Endothelial cell of umbilical vein (primary cell): ENCODE results near the gene LOXL1. TPM values are rescaled to one million over a fixed set of nuclear protein-coding genes. Genes with fewer than 3 reads are reported as not detected.

ENCODE experiments used
- BruUV-seq: library from RNA; stranded (reverse); fragments of 400-500 nt; replicated peaks from 2 replicates; lab custom pipeline; 2021; lab: Mats Ljungman, UMichigan
- CTCF ChIA-PET: fragments of 300-600, 350-600 bp; sonication (Branson Sonifier 250); formaldehyde crosslinking; loops from one replicate; lab custom pipeline; 2021; ENCODE audit warnings: antibody characterized with exemption, inconsistent platforms; lab: Charles Lee
- POLR2A ChIA-PET: fragments of 300-600, 350-600 bp; sonication (Branson Sonifier 250); formaldehyde crosslinking; loops from one replicate; lab custom pipeline; 2021; ENCODE audit warnings: antibody characterized with exemption, inconsistent platforms; lab: Charles Lee
- DNase-seq: peaks from one replicate; pipeline ENCODE4 v3.0.0-alpha.2; 2011; ENCODE audit warnings: low read depth, low spot score
- FAIRE-seq: peaks from 2 replicates; lab custom pipeline; 2011; peaks lifted over from hg19 to GRCh38; lab: Jason Lieb, UNC
- H2AFZ ChIP-seq: 2 replicates; pipeline ENCODE4 v1.6.0; 2012; ENCODE audit warnings: low read depth, low read length, control low read depth, inconsistent platforms
- H3K27ac ChIP-seq: 2 replicates; pipeline ENCODE4 v1.5.1; 2011; ENCODE audit warnings: low read depth, mild to moderate bottlenecking, control low read depth, low read length, moderate library complexity; ENCODE audit not compliant: insufficient read depth
- H3K27me3 ChIP-seq, 2 experiments: 2 replicates each; pipeline versions ENCODE4 v1.6.0 to v1.6.1; 2011; ENCODE audit warnings: low read length in 2 of 2, mixed read lengths in 1 of 2; ENCODE audit not compliant: control insufficient read depth in 2 of 2, insufficient read depth in 2 of 2
- H3K36me3 ChIP-seq, 2 experiments: 2 replicates in 1 of 2; 3 replicates in 1 of 2; pipeline ENCODE4 v1.5.1; 2011; ENCODE audit warnings: low read length in 2 of 2, mild to moderate bottlenecking in 1 of 2, moderate library complexity in 1 of 2; ENCODE audit not compliant: control insufficient read depth in 2 of 2, insufficient read depth in 2 of 2; ENCODE audit errors: extremely low read depth in 1 of 2
- H3K4me1 ChIP-seq: 3 replicates; pipeline ENCODE4 v1.5.1; 2011; ENCODE audit warnings: mild to moderate bottlenecking, low read length; ENCODE audit not compliant: control insufficient read depth, insufficient read depth; ENCODE audit errors: extremely low read depth
- H3K4me2 ChIP-seq: 2 replicates; pipeline ENCODE4 v1.6.1; 2011; ENCODE audit warnings: low read length, control low read depth, mixed read lengths; ENCODE audit not compliant: insufficient read depth
- H3K4me3 ChIP-seq, 3 experiments: fragments of 200-600 bp in 1 of 3; sonication (generic), shearing (Covaris generic) in 1 of 3; replicated peaks in 1 of 3; 2 replicates each; pipeline ENCODE4 v1.5.1; 2011 to 2016; ENCODE audit warnings: control low read depth in 3 of 3, low read length in 3 of 3, mild to moderate bottlenecking in 2 of 3, inconsistent platforms in 1 of 3, low read depth in 1 of 3, moderate library complexity in 1 of 3; ENCODE audit not compliant: insufficient read depth in 1 of 3
- H3K79me2 ChIP-seq: 2 replicates; pipeline ENCODE4 v1.6.0; 2012; ENCODE audit warnings: low read length, inconsistent platforms; ENCODE audit not compliant: control insufficient read depth, insufficient read depth
- H3K9ac ChIP-seq: replicated peaks from 2 replicates; pipeline ENCODE3; 2011; ENCODE audit warnings: low read length, control low read depth; ENCODE audit not compliant: insufficient read depth; ENCODE audit errors: extremely low read depth
- H3K9me1 ChIP-seq: replicated peaks from 3 replicates; pipeline ENCODE4 v1.6.0; 2011; ENCODE audit warnings: mild to moderate bottlenecking, low read length; ENCODE audit not compliant: control insufficient read depth, insufficient read depth; ENCODE audit errors: extremely low read depth
- H3K9me3 ChIP-seq: replicated peaks from 2 replicates; pipeline ENCODE4 v1.5.1; 2012; ENCODE audit warnings: low read length, inconsistent platforms; ENCODE audit not compliant: control insufficient read depth, insufficient read depth
- H4K20me1 ChIP-seq: replicated peaks from 2 replicates; pipeline ENCODE3; 2011; ENCODE audit warnings: mild to moderate bottlenecking, low read length; ENCODE audit not compliant: control insufficient read depth, insufficient read depth; ENCODE audit errors: extremely low read depth
- CTCF ChIP-seq, 2 donors: IDR thresholded peaks; 1 replicate in 1 of 2; 2 replicates in 1 of 2; pipeline ENCODE4 v1.5.1; 2011; ENCODE audit warnings: low read length in 2 of 2, mild to moderate bottlenecking in 2 of 2, moderate library complexity in 2 of 2, control low read depth in 1 of 2, inconsistent platforms in 1 of 2, low read depth in 1 of 2; ENCODE audit not compliant: insufficient read depth in 1 of 2; ENCODE audit errors: extremely low read depth in 1 of 2
- EZH2 ChIP-seq: IDR thresholded peaks from 2 replicates; pipeline ENCODE4 v1.6.1; 2012; ENCODE audit warnings: borderline replicate concordance, low read depth, mild to moderate bottlenecking, moderate library complexity, low read length, inconsistent platforms; ENCODE audit not compliant: severe bottlenecking
- FOS ChIP-seq: IDR thresholded peaks from 2 replicates; pipeline ENCODE4 v1.6.1; 2011; ENCODE audit warnings: mild to moderate bottlenecking, low read length, moderate library complexity, borderline replicate concordance; ENCODE audit not compliant: insufficient read depth
- GATA2 ChIP-seq: IDR thresholded peaks from 2 replicates; pipeline ENCODE4 v1.7.0; 2011; ENCODE audit warnings: low read depth, mild to moderate bottlenecking, moderate library complexity, mixed read lengths, low read length; ENCODE audit not compliant: insufficient read length, insufficient read depth
- JUN ChIP-seq: IDR thresholded peaks from 2 replicates; pipeline ENCODE4 v1.6.1; 2011; ENCODE audit warnings: borderline replicate concordance, low read depth; ENCODE audit not compliant: insufficient read length, insufficient read depth
- MAX ChIP-seq: IDR thresholded peaks from 2 replicates; pipeline ENCODE4 v1.6.1; 2011; ENCODE audit not compliant: insufficient read depth, insufficient read length
- MYC ChIP-seq: IDR thresholded peaks from one replicate; pipeline ENCODE4 v1.6.1; 2011; ENCODE audit warnings: mild to moderate bottlenecking, low read depth, low read length
- POLR2A ChIP-seq: IDR thresholded peaks from 2 replicates; pipeline ENCODE4 v1.6.1; 2012; ENCODE audit warnings: low read depth, mild to moderate bottlenecking, control low read depth, low read length
- POLR2AphosphoS5 ChIP-seq: IDR thresholded peaks from 2 replicates; pipeline ENCODE4 v1.6.1; 2012; ENCODE audit warnings: low read depth, mild to moderate bottlenecking, control low read depth, low read length, moderate library complexity; ENCODE audit not compliant: insufficient read depth
- dilution Hi-C: fragments of 300-500 bp; cut with MboI; formaldehyde crosslinking; loops from one replicate; pipeline ENCODE4 v1.15.0; 2019; ENCODE audit warnings: low sequenced_read_pairs; ENCODE audit not compliant: extremely low pct_ligation_motif_present
- intact Hi-C: fragments of 100-400 bp; cut with micrococcal nuclease; formaldehyde crosslinking; loops from one replicate; pipeline ENCODE4 v1.10.0; 2022
- polyA plus RNA-seq, 4 experiments: library from polyadenylated mRNA; depleted of rRNA in 3 of 4; stranded (reverse) in 3 of 4; unstranded in 1 of 4; fragments of >200 nt; gene quantifications; 2 replicates each; pipeline versions ENCODE4 v1.2.1 to v1.2.3, GENCODE V29; 2011 to 2012; ENCODE audit warnings: missing spikeins in 1 of 4
- total RNA-seq: library from RNA; stranded (reverse); gene quantifications from 2 replicates; pipeline ENCODE4 v1.2.3, GENCODE V29; 2021

Gene LOXL1
- total and polyA plus RNA-seq, 2 donors (not counting 3 experiments of a cell fraction or from before 2014, with no cell fraction given): 5.2 to 14.4 TPM

GRCh38 chr15:73923488-73924164 is 2.6 kb upstream of the LOXL1 start:
- Histone ChIP-seq H4K20me1 (no peaks in the 10 kb centered on the region), H3K4me1 (peaks cover 21% of the 10 kb centered on the region), H3K4me3 (no peak overlapping the region), H3K9me1 (no peaks in the 10 kb centered on the region), H3K4me2 (peak overlapping the region; percentile 26), H3K9me3 (no peaks in the 10 kb centered on the region), H3K9ac (no peak overlapping the region), H2AFZ (peak overlapping the region; percentile 57), H3K27me3 (no peaks in the 10 kb centered on the region), H3K79me2 (no peaks in the 10 kb centered on the region), H3K27ac (peak overlapping the region; percentile 37), H3K36me3 (no peaks in the 10 kb centered on the region)
- ChIA-PET CTCF (interaction anchor here (0.9 to 3.0 kb wide), 10 partner anchors 8 to 397 kb away, joined by 3 to 14 read pairs (median 4); partner anchors contain the start of gene TBC1D21), POLR2A (no interaction called here)
- intact Hi-C loops (loop anchor here (1.0 kb wide), 1 partner anchor 26 kb away; no protein-coding TSS in a partner anchor), dilution Hi-C loops (no loop called here)
- no TSS peak for BruUV-seq
- FAIRE-seq (no peak), DNase-seq (no peak)
- TF ChIP-seq MYC: no peak
- peak; percentile 58 for TF ChIP-seq GATA2

GRCh38 chr15:73924171-73924921 is 1.9 kb upstream of the LOXL1 start:
- no TSS peak for BruUV-seq
- H3K9ac ChIP-seq: peak overlapping the region; percentile 28
- no peak overlapping the region for H3K4me3 ChIP-seq
- H3K79me2 ChIP-seq: no peaks in the 10 kb centered on the region
- H3K9me1 ChIP-seq: no peaks in the 10 kb centered on the region
- intact Hi-C loops: loop anchor here (1.0 kb wide), 1 partner anchor 27 kb away; no protein-coding TSS in a partner anchor
- H3K36me3 ChIP-seq: no peaks in the 10 kb centered on the region
- H4K20me1 ChIP-seq: no peaks in the 10 kb centered on the region
- H3K4me1 ChIP-seq: peaks cover 21% of the 10 kb centered on the region
- FAIRE-seq: peak; percentile 89
- ChIA-PET CTCF (interaction anchor here (0.6 to 3.0 kb wide), 9 partner anchors 7 to 396 kb away, joined by 3 to 14 read pairs (median 3); partner anchors contain the start of gene TBC1D21), POLR2A (no interaction called here)
- TF ChIP-seq JUN: peak; percentile 54
- no peak for TF ChIP-seq EZH2
- TF ChIP-seq POLR2AphosphoS5: peak; percentile 54
- TF ChIP-seq CTCF (IDR thresholded peaks at IDR 0.05; ENCODE audit: extremely low read depth in 1 of 2, insufficient read depth in 1 of 2, low read depth in 1 of 2, low read length in 2 of 2): no peak
- peak; percentile 8 for TF ChIP-seq GATA2
- no peak for TF ChIP-seq MYC
- TF ChIP-seq MAX: no peak
- TF ChIP-seq FOS: peak; percentile 65
- no peak for TF ChIP-seq POLR2A
- H3K9me3 ChIP-seq: no peaks in the 10 kb centered on the region
- peak overlapping the region; percentile 72 for H2AFZ ChIP-seq
- no peaks in the 10 kb centered on the region for H3K27me3 ChIP-seq
- dilution Hi-C loops: no loop called here
- peak overlapping the region; percentile 37 for H3K27ac ChIP-seq
- H3K4me2 ChIP-seq: peak overlapping the region; percentile 26
- DNase-seq: peak; percentile 78
